H9 (cell line): Measurements from ENCODE around the gene NRXN3. TPM values are rescaled to one million over a fixed set of nuclear protein-coding genes. Genes with fewer than 3 reads are reported as not detected.

Source experiments
- DNase-seq: peaks from one replicate; pipeline ENCODE4 v3.0.0-alpha.2; 2017
- H2AFZ ChIP-seq: one replicate; pipeline ENCODE4 v1.6.1; 2013; ENCODE audit warnings: mild to moderate bottlenecking, low read length, control low read depth, moderate library complexity
- H2AK5ac ChIP-seq: 2 replicates; pipeline ENCODE4 v1.6.1; 2013; ENCODE audit warnings: low read length, control low read depth, mixed read lengths; ENCODE audit not compliant: insufficient read length
- H2BK120ac ChIP-seq: one replicate; pipeline ENCODE4 v1.6.1; 2013; ENCODE audit warnings: low read depth, mild to moderate bottlenecking, low read length, control low read depth, inconsistent platforms; ENCODE audit not compliant: poor library complexity, severe bottlenecking
- H2BK12ac ChIP-seq: 2 replicates; pipeline ENCODE4 v1.6.1; 2013; ENCODE audit warnings: low read length, control low read depth, mixed read lengths, low read depth; ENCODE audit not compliant: insufficient read length
- H2BK15ac ChIP-seq: 2 replicates; pipeline ENCODE4 v1.6.1; 2013; ENCODE audit warnings: low read depth, low read length, control low read depth
- H2BK20ac ChIP-seq: one replicate; pipeline ENCODE4 v1.6.1; 2013; ENCODE audit warnings: low read depth, mild to moderate bottlenecking, low read length, control low read depth, inconsistent platforms; ENCODE audit not compliant: poor library complexity, severe bottlenecking
- H2BK5ac ChIP-seq: 2 replicates; pipeline ENCODE4 v1.6.1; 2013; ENCODE audit warnings: low read length, control low read depth, mixed read lengths; ENCODE audit not compliant: insufficient read length
- H3K14ac ChIP-seq: 2 replicates; pipeline ENCODE4 v1.6.1; 2013; ENCODE audit warnings: low read length, control low read depth; ENCODE audit not compliant: insufficient read depth
- H3K18ac ChIP-seq: 2 replicates; pipeline ENCODE4 v1.6.1; 2013; ENCODE audit warnings: low read depth, mild to moderate bottlenecking, mixed read lengths, low read length, control low read depth; ENCODE audit not compliant: insufficient read length
- H3K23ac ChIP-seq: 2 replicates; pipeline ENCODE4 v1.6.1; 2013; ENCODE audit warnings: low read length, control low read depth, mixed read lengths, low read depth; ENCODE audit not compliant: insufficient read length
- H3K23me2 ChIP-seq: 2 replicates; pipeline ENCODE4 v1.6.1; 2013; ENCODE audit warnings: low read depth, mild to moderate bottlenecking, mixed read lengths, low read length, control low read depth; ENCODE audit not compliant: insufficient read length, poor library complexity, severe bottlenecking
- H3K27ac ChIP-seq: 2 replicates; pipeline ENCODE4 v1.5.1; 2013; ENCODE audit warnings: low read length, control low read depth, mixed read lengths, low read depth; ENCODE audit not compliant: insufficient read length
- H3K27me3 ChIP-seq: 2 replicates; pipeline ENCODE4 v1.6.1; 2013; ENCODE audit warnings: low read length, control low read depth, inconsistent platforms; ENCODE audit not compliant: insufficient read depth
- H3K4ac ChIP-seq: 2 replicates; pipeline ENCODE4 v1.6.1; 2013; ENCODE audit warnings: low read depth, mild to moderate bottlenecking, control low read depth, inconsistent platforms, low read length, moderate library complexity
- H3K4me1 ChIP-seq: 2 replicates; pipeline ENCODE4 v1.6.1; 2013; ENCODE audit warnings: low read length, control low read depth, inconsistent platforms; ENCODE audit not compliant: insufficient read depth
- H3K4me2 ChIP-seq: 2 replicates; pipeline ENCODE4 v1.6.1; 2013; ENCODE audit warnings: low read length, control low read depth, mixed read lengths; ENCODE audit not compliant: insufficient read length, insufficient read depth
- H3K56ac ChIP-seq: 2 replicates; pipeline ENCODE4 v1.6.1; 2013; ENCODE audit warnings: low read depth, mild to moderate bottlenecking, mixed read lengths, low read length, control low read depth; ENCODE audit not compliant: insufficient read length
- H3K79me1 ChIP-seq: 2 replicates; pipeline ENCODE4 v1.6.1; 2013; ENCODE audit warnings: low read depth, mild to moderate bottlenecking, moderate library complexity, low read length, control low read depth, inconsistent platforms; ENCODE audit not compliant: insufficient read depth, poor library complexity, severe bottlenecking
- H3K79me2 ChIP-seq: 2 replicates; pipeline ENCODE4 v1.6.1; 2013; ENCODE audit warnings: low read length, control low read depth, inconsistent platforms; ENCODE audit not compliant: insufficient read depth
- H3K9ac ChIP-seq: 2 replicates; pipeline ENCODE4 v1.6.1; 2013; ENCODE audit warnings: low read length, control low read depth, mixed read lengths; ENCODE audit not compliant: insufficient read length; ENCODE audit errors: extremely low read depth
- H3K9me3 ChIP-seq: one replicate; pipeline ENCODE4 v1.6.1; 2013; ENCODE audit warnings: low read depth, low read length, inconsistent platforms; ENCODE audit not compliant: control insufficient read depth
- H3T11ph ChIP-seq: one replicate; pipeline ENCODE4 v1.6.1; 2013; ENCODE audit warnings: mild to moderate bottlenecking, low read length, control low read depth, inconsistent platforms
- H4K20me1 ChIP-seq: one replicate; pipeline ENCODE4 v1.6.1; 2013; ENCODE audit not compliant: control insufficient read depth, insufficient read length, insufficient read depth
- H4K5ac ChIP-seq: 2 replicates; pipeline ENCODE4 v1.6.1; 2013; ENCODE audit warnings: low read depth, mild to moderate bottlenecking, mixed read lengths, low read length, control low read depth; ENCODE audit not compliant: insufficient read length
- H4K8ac ChIP-seq: replicated peaks from 2 replicates; pipeline ENCODE4 v1.6.1; 2013; ENCODE audit warnings: low read length, control low read depth, mixed read lengths, low read depth; ENCODE audit not compliant: insufficient read length
- H4K91ac ChIP-seq: 2 replicates; pipeline ENCODE4 v1.6.1; 2013; ENCODE audit warnings: low read depth, mild to moderate bottlenecking, moderate library complexity, mixed read lengths, low read length, control low read depth; ENCODE audit not compliant: insufficient read length
- H3K27ac Mint-ChIP-seq, 3 experiments: 2 replicates in 2 of 3; 3 replicates in 1 of 3; pipeline ENCODE4 v1.8.0; 2020 to 2021; ENCODE audit warnings: mixed read lengths in 3 of 3, mild to moderate bottlenecking in 1 of 3, moderate library complexity in 1 of 3
- H3K27me3 Mint-ChIP-seq: 2 replicates; pipeline ENCODE4 v1.8.0; 2021; ENCODE audit warnings: low read depth, mild to moderate bottlenecking, moderate library complexity, mixed read lengths
- H3K36me3 Mint-ChIP-seq, 3 experiments: 2 replicates in 2 of 3; 3 replicates in 1 of 3; pipeline ENCODE4 v1.8.0; 2020 to 2021; ENCODE audit warnings: low read depth in 3 of 3, mixed read lengths in 3 of 3; ENCODE audit not compliant: insufficient read depth in 1 of 3
- H3K4me1 Mint-ChIP-seq, 2 experiments: 2 replicates each; pipeline ENCODE4 v1.8.0; 2020; ENCODE audit warnings: mixed read lengths in 2 of 2
- H3K4me3 Mint-ChIP-seq, 2 experiments: 2 replicates in 1 of 2; 3 replicates in 1 of 2; pipeline ENCODE4 v1.8.0; 2020 to 2021; ENCODE audit warnings: mild to moderate bottlenecking in 2 of 2, mixed read lengths in 2 of 2, moderate library complexity in 1 of 2
- H3K9me3 Mint-ChIP-seq, 2 experiments: 2 replicates in 1 of 2; 3 replicates in 1 of 2; pipeline ENCODE4 v1.8.0; 2020; ENCODE audit warnings: mild to moderate bottlenecking in 2 of 2, mixed read lengths in 2 of 2, moderate library complexity in 1 of 2
- WGBS: extraction: QIAGEN DNeasy Blood & Tissue Kit; methylation state at CpG from one replicate; pipeline ENCODE4 v1.1.7; 2013; ENCODE audit warnings: missing lambda C conversion rate, low lambda C conversion rate, mixed read lengths; ENCODE audit not compliant: insufficient read length; ENCODE audit errors: extremely low coverage; 5-methylcytosine and 5-hydroxymethylcytosine counted together
- total RNA-seq: library from RNA; stranded (reverse); gene quantifications from 2 replicates; pipeline ENCODE4 v1.2.1, GENCODE V29; 2021
- TF ChIP-seq, protein P1 (sequence below): fragments of 200-600 bp; sonication (generic); conservative IDR thresholded peaks from 3 replicates; pipeline ENCODE4 v1.8.0; 2021; ENCODE audit warnings: antibody characterized with exemption, mild to moderate bottlenecking

The NRXN3 gene
- total RNA-seq, 1 experiment from 2014 or later, result 1.8 TPM

DNA sequence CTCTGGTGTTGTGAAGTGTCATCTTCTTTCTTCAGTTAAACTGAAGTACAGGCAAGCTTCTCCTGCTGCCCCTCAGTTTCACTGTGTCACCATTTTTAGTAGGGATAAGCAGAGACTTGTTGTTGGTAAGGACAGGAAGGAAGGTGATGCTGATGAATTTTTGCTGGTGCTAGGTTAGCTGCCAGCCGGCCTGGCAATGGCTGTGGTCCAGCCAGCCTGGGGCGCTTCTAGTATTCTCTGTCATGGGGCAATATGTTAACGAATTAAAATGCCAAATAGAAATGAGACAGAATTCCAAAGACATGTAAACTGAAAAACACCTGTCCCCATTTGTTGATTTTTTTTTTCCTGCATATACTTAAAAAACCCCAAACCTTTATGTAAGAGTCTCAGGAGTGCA is 1438.3 kb downstream of the NRXN3 start:
- H3K4me3 Mint-ChIP-seq, result no peak overlapping the region
- Histone ChIP-seq H3T11ph (no peak overlapping the region), H2BK12ac (no peak overlapping the region), H3K4me2 (no peak overlapping the region), H2BK15ac (no peak overlapping the region), H3K56ac (no peak overlapping the region), H2BK5ac (no peak overlapping the region), H3K27ac (no peak overlapping the region), H3K23me2 (no peaks in the 10 kb centered on the region), H2BK20ac (no peak overlapping the region), H3K79me1 (no peaks in the 10 kb centered on the region), H4K91ac (no peak overlapping the region), H4K8ac (no peak overlapping the region), H2AFZ (no peak overlapping the region), H3K9me3 (no peaks in the 10 kb centered on the region), H3K23ac (no peak overlapping the region), H3K9ac (no peak overlapping the region), H3K79me2 (no peaks in the 10 kb centered on the region), H3K4me1 (no peaks in the 10 kb centered on the region), H3K14ac (no peak overlapping the region), H3K27me3 (no peaks in the 10 kb centered on the region), H4K5ac (no peak overlapping the region), H3K4ac (no peak overlapping the region), H2AK5ac (no peak overlapping the region), H4K20me1 (no peaks in the 10 kb centered on the region), H3K18ac (no peak overlapping the region), H2BK120ac (no peak overlapping the region)
- H3K27me3 Mint-ChIP-seq, result no peaks in the 10 kb centered on the region
- no peaks in the 10 kb centered on the region for H3K36me3 Mint-ChIP-seq
- WGBS, result no CpG with 5 or more reads among the region's 3 CpGs
- no peaks in the 10 kb centered on the region for H3K9me3 Mint-ChIP-seq
- no peak overlapping the region for H3K27ac Mint-ChIP-seq
- DNase-seq, result no peak
- H3K4me1 Mint-ChIP-seq, result peaks cover 0 to 5% of the 10 kb centered on the region in 2 experiments; a peak in 1 of 4 replicates
- TF ChIP-seq, protein P1, sequence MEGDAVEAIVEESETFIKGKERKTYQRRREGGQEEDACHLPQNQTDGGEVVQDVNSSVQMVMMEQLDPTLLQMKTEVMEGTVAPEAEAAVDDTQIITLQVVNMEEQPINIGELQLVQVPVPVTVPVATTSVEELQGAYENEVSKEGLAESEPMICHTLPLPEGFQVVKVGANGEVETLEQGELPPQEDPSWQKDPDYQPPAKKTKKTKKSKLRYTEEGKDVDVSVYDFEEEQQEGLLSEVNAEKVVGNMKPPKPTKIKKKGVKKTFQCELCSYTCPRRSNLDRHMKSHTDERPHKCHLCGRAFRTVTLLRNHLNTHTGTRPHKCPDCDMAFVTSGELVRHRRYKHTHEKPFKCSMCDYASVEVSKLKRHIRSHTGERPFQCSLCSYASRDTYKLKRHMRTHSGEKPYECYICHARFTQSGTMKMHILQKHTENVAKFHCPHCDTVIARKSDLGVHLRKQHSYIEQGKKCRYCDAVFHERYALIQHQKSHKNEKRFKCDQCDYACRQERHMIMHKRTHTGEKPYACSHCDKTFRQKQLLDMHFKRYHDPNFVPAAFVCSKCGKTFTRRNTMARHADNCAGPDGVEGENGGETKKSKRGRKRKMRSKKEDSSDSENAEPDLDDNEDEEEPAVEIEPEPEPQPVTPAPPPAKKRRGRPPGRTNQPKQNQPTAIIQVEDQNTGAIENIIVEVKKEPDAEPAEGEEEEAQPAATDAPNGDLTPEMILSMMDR, result no peak
